Neural cell (in vitro differentiated cells): ENCODE data around the gene IFIH1. TPM values are rescaled to one million over a fixed set of nuclear protein-coding genes. Genes with fewer than 3 reads are reported as not detected.

Experiments
- H2AFZ ChIP-seq: fragments of 200-600, 300-800 bp; sonication (generic), shearing (Covaris generic); 2 replicates; pipeline ENCODE4 v1.6.0; 2014; ENCODE audit warnings: low read depth, mild to moderate bottlenecking, antibody characterized with exemption, low read length, moderate library complexity
- H3F3A ChIP-seq: fragments of 200-600 bp; shearing (Covaris generic); 2 replicates; pipeline ENCODE4 v1.6.1; 2016; ENCODE audit warnings: mild to moderate bottlenecking, moderate library complexity, mixed read lengths, antibody characterized with exemption, low read length; ENCODE audit not compliant: insufficient read depth, poor library complexity, severe bottlenecking
- H3K27ac ChIP-seq: fragments of 200-600, 300-800 bp; sonication (generic), shearing (Covaris generic); 2 replicates; pipeline ENCODE4 v1.5.1; 2014; ENCODE audit warnings: mild to moderate bottlenecking, low read length, moderate library complexity
- H3K27me3 ChIP-seq: fragments of 300-800, 200-600 bp; sonication (generic), shearing (Covaris generic); 2 replicates; pipeline ENCODE4 v1.6.0; 2014; ENCODE audit warnings: mild to moderate bottlenecking, low read depth, low read length, moderate library complexity; ENCODE audit not compliant: insufficient read depth
- H3K36me3 ChIP-seq: fragments of 300-800, 200-600 bp; sonication (generic), shearing (Covaris generic); 2 replicates; pipeline ENCODE4 v1.5.1; 2014; ENCODE audit warnings: mild to moderate bottlenecking, antibody characterized with exemption, low read length, moderate library complexity; ENCODE audit not compliant: insufficient read depth
- H3K4me2 ChIP-seq: fragments of 300-800, 200-600 bp; sonication (generic), shearing (Covaris generic); 2 replicates; pipeline ENCODE4 v1.6.0; 2014; ENCODE audit warnings: mild to moderate bottlenecking, low read length
- H3K4me3 ChIP-seq: fragments of 300-800, 200-600 bp; sonication (generic), shearing (Covaris generic); 2 replicates; pipeline ENCODE4 v1.5.1; 2014; ENCODE audit warnings: mild to moderate bottlenecking, low read length, moderate library complexity
- H3K79me2 ChIP-seq: fragments of 200-600 bp; shearing (Covaris generic); replicated peaks from 2 replicates; pipeline ENCODE4 v1.6.0; 2014; ENCODE audit warnings: mild to moderate bottlenecking, low read length, moderate library complexity; ENCODE audit not compliant: insufficient read depth
- H3K9ac ChIP-seq: fragments of 300-800, 200-600 bp; sonication (generic), shearing (Covaris generic); 2 replicates; pipeline ENCODE4 v1.6.1; 2016; ENCODE audit warnings: mild to moderate bottlenecking, low read length, mixed read lengths
- H3K9me2 ChIP-seq: fragments of 200-600 bp; shearing (Covaris generic); 2 replicates; pipeline ENCODE4 v1.6.1; 2016; ENCODE audit warnings: mild to moderate bottlenecking, low read length, mixed read lengths; ENCODE audit not compliant: insufficient read depth
- H3K9me3 ChIP-seq: fragments of 200-600, 300-800 bp; sonication (generic), shearing (Covaris generic); 2 replicates; pipeline ENCODE4 v1.6.1; 2016; ENCODE audit warnings: mild to moderate bottlenecking, mixed run types, low read length, moderate library complexity, mixed read lengths
- H4K20me1 ChIP-seq: fragments of 200-600 bp; shearing (Covaris generic); 2 replicates; pipeline ENCODE4 v1.6.1; 2016; ENCODE audit warnings: mild to moderate bottlenecking, mixed run types; ENCODE audit not compliant: insufficient read depth
- CTCF ChIP-seq: fragments of 450-650 bp; IDR thresholded peaks from 2 replicates; pipeline ENCODE4 v1.5.1; 2014; ENCODE audit warnings: antibody characterized with exemption, mild to moderate bottlenecking, moderate library complexity; ENCODE audit not compliant: poor library complexity, severe bottlenecking
- EP300 ChIP-seq: fragments of 450-650 bp; conservative IDR thresholded peaks from 2 replicates; pipeline ENCODE4 v1.6.1; 2014; ENCODE audit warnings: antibody characterized with exemption, mild to moderate bottlenecking, moderate library complexity; ENCODE audit not compliant: poor library complexity, severe bottlenecking
- EZH2 ChIP-seq: fragments of 200-600, 300-800 bp; shearing (Covaris generic), sonication (generic); IDR thresholded peaks from 2 replicates; pipeline ENCODE4 v1.6.1; 2014; ENCODE audit warnings: antibody characterized with exemption, low read length, borderline replicate concordance, mild to moderate bottlenecking; ENCODE audit not compliant: insufficient read depth, poor library complexity, severe bottlenecking
- MXI1 ChIP-seq: fragments of 450-650 bp; conservative IDR thresholded peaks from 2 replicates; pipeline ENCODE4 v1.6.1; 2014; ENCODE audit warnings: antibody characterized with exemption, mild to moderate bottlenecking; ENCODE audit not compliant: poor library complexity, severe bottlenecking
- POLR2AphosphoS5 ChIP-seq: IDR thresholded peaks from 2 replicates; pipeline ENCODE4 v1.6.1; 2012
- RAD21 ChIP-seq: fragments of 450-650 bp; conservative IDR thresholded peaks from 2 replicates; pipeline ENCODE4 v1.6.1; 2014; ENCODE audit warnings: antibody characterized with exemption, mild to moderate bottlenecking, moderate library complexity
- REST ChIP-seq: IDR thresholded peaks from 2 replicates; pipeline ENCODE4 v1.6.1; 2012; ENCODE audit warnings: borderline replicate concordance
- SMC3 ChIP-seq: fragments of 450-650 bp; conservative IDR thresholded peaks from 2 replicates; pipeline ENCODE4 v1.6.1; 2014; ENCODE audit warnings: antibody characterized with exemption, mild to moderate bottlenecking, moderate library complexity; ENCODE audit not compliant: poor library complexity
- TAF1 ChIP-seq: IDR thresholded peaks from 2 replicates; pipeline ENCODE4 v1.6.1; 2012; ENCODE audit warnings: low read depth
- polyA plus RNA-seq: library from polyadenylated mRNA; depleted of rRNA; stranded (reverse); fragments of >200 nt; gene quantifications from 2 replicates; pipeline ENCODE4 v1.2.3, GENCODE V29; 2014

IFIH1 gene
- polyA plus RNA-seq, 1 donor from 2014 or later: not detected

- no peaks in the 10 kb centered on the region for H3K9me3 ChIP-seq
- H2AFZ ChIP-seq: no peak overlapping the region
- TF ChIP-seq RAD21 (no peak), TAF1 (no peak), EP300 (no peak), REST (no peak)
- no peak overlapping the region for H3K4me3 ChIP-seq
- H3K79me2 ChIP-seq: no peaks in the 10 kb centered on the region
- no peaks in the 10 kb centered on the region for H3K27me3 ChIP-seq
- H3K27ac ChIP-seq: no peak overlapping the region
- H3K9me2 ChIP-seq: no peaks in the 10 kb centered on the region
- no peaks in the 10 kb centered on the region for H3K36me3 ChIP-seq
- no peaks in the 10 kb centered on the region for H3F3A ChIP-seq
- no peaks in the 10 kb centered on the region for H4K20me1 ChIP-seq
- H3K4me2 ChIP-seq: no peak overlapping the region
- no peak overlapping the region for H3K9ac ChIP-seq
Observed at GRCh38 chr2:162219426-162219825, 99.1 kb downstream of the IFIH1 start.

GRCh38 chr2:162217598-162217997, 100.9 kb downstream of the IFIH1 start:
- H2AFZ ChIP-seq: no peak overlapping the region
- H3K9me2 ChIP-seq: no peaks in the 10 kb centered on the region
- no peak overlapping the region for H3K27ac ChIP-seq
- no peaks in the 10 kb centered on the region for H3F3A ChIP-seq
- no peak overlapping the region for H3K9ac ChIP-seq
- H3K36me3 ChIP-seq: no peaks in the 10 kb centered on the region
- no peaks in the 10 kb centered on the region for H3K9me3 ChIP-seq
- no peaks in the 10 kb centered on the region for H3K79me2 ChIP-seq
- H4K20me1 ChIP-seq: no peaks in the 10 kb centered on the region
- TF ChIP-seq POLR2AphosphoS5 (no peak), REST (no peak), RAD21 (no peak), CTCF (no peak), SMC3 (no peak), MXI1 (no peak), EP300 (no peak), EZH2 (no peak), TAF1 (no peak)
- no peaks in the 10 kb centered on the region for H3K27me3 ChIP-seq
- no peak overlapping the region for H3K4me2 ChIP-seq
- H3K4me3 ChIP-seq: no peak overlapping the region

Other genes with a start within 250 kb of the IFIH1 start
- gene DPP4, start 244.5 kb downstream of the IFIH1 start, polyA plus RNA-seq: not detected in 2 replicates
- not detected in 2 replicates for gene GCG, start 166.4 kb downstream of the IFIH1 start, polyA plus RNA-seq
- gene FAP, start 75.2 kb downstream of the IFIH1 start, polyA plus RNA-seq: 0.16 TPM in 1 of 2 replicates, not detected in the other
- gene GCA, start 25.4 kb upstream of the IFIH1 start, polyA plus RNA-seq: 32.6 and 45.3 TPM in 2 replicates